ENCODE results near the gene ZFP30. TPM values are rescaled to one million over a fixed set of nuclear protein-coding genes. Genes with fewer than 3 reads are reported as not detected.

Gene ZFP30
- total and polyA plus RNA-seq, 4 donors: 0.74 to 5.8 (median 3.4) TPM

DNA sequence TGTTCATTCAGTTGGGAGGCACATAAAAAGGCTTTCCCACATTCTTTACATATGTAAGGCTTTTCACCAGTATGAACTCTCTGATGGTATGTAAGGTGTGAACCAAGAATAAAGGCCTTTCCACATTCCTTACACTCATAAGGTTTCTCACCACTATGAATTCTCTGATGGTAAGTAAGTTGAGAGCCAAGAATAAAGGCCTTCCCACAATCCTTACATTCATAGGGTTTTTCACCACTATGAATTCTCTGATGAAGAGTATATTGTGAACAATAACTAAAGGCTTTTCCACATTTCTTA, 89.9 kb downstream of the ZFP30 start:
- TF ChIP-seq FOXA2 (IDR thresholded peaks at IDR 0.05) (no peak), NR2F2 (IDR thresholded peaks at IDR 0.05) (no peak), GABPA (IDR thresholded peaks at IDR 0.05 in 1 of 2, conservative IDR thresholded peaks at IDR 0.05 in 1 of 2) (no peak), REST (IDR thresholded peaks at IDR 0.05) (no peak)
- peaks cover 0 to 39% (median 34%) of the 10 kb centered on the region in 4 donors for H3K36me3 ChIP-seq (ENCODE audit: control insufficient read depth in 4 of 4, insufficient read depth in 3 of 4, low read depth in 1 of 4, low read length in 3 of 4)
- H3K27ac ChIP-seq (ENCODE audit: low read depth in 1 of 2, low read length in 2 of 2): no peak overlapping the region
- H3K9me3 ChIP-seq (ENCODE audit: control insufficient read depth in 4 of 4, low read length in 3 of 4): peaks cover 48 to 99% (median 72%) of the 10 kb centered on the region in 4 donors
- H3K27me3 ChIP-seq (ENCODE audit: control insufficient read depth in 4 of 4, insufficient read depth in 4 of 4, low read length in 3 of 4): no peaks in the 10 kb centered on the region
- DNase-seq (ENCODE audit: low spot score): no peak
- no peak overlapping the region for H3K9ac ChIP-seq (ENCODE audit: low read depth in 1 of 2, low read length in 2 of 2)
- H3K4me3 ChIP-seq (ENCODE audit: low read depth in 1 of 3, low read length in 3 of 3): peak overlapping the region in 2 of 3 donors; percentile 55 to 81
- no peaks in the 10 kb centered on the region for H3K4me1 ChIP-seq (ENCODE audit: control insufficient read depth in 4 of 4, insufficient read depth in 4 of 4, low read length in 3 of 4)

DNA sequence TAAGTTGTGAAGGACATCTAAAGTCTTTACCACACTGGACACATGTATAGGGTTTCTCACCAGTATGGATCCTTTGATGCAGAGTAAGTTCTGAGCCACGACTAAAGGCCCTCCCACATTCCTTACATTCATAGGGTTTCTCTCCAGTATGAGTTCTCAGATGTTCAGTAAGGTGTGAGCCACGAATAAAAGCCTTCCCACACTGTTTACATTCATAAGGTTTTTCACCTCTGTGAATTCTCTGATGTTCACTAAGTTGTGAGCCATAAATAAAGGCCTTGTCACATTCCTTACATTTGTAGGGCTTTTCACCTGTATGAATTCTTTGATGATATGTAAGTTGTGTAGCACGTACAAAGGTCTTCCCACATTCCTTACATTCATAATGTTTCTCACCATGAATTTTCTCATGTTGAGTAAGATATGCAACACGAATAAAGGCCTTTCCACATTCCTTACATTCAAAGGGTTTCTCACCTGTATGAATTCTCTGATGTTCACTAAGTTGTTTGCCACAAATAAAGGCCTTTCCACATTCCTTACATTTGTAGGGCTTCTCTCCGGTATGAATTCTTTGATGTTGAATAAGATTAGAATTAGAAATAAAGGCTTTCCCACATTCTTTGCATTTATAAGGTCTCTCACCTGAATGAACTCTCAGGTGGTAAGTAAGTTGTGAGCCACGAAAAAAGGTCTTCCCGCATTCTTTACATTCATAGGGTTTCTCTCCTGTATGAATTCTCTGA, 90.5 kb downstream of the ZFP30 start:
- Histone ChIP-seq H3K9ac (ENCODE audit: low read depth in 1 of 2, low read length in 2 of 2) (no peak overlapping the region), H3K4me1 (ENCODE audit: control insufficient read depth in 4 of 4, insufficient read depth in 4 of 4, low read length in 3 of 4) (no peaks in the 10 kb centered on the region), H3K4me3 (ENCODE audit: low read depth in 1 of 3, low read length in 3 of 3) (peak overlapping the region in 2 of 3 donors; percentile 37 to 55), H3K27me3 (ENCODE audit: control insufficient read depth in 4 of 4, insufficient read depth in 4 of 4, low read length in 3 of 4) (no peaks in the 10 kb centered on the region), H3K36me3 (ENCODE audit: control insufficient read depth in 4 of 4, insufficient read depth in 3 of 4, low read depth in 1 of 4, low read length in 3 of 4) (peaks cover 0 to 36% (median 33%) of the 10 kb centered on the region in 4 donors), H3K9me3 (ENCODE audit: control insufficient read depth in 4 of 4, low read length in 3 of 4) (peaks cover 48 to 95% (median 68%) of the 10 kb centered on the region in 4 donors), H3K27ac (ENCODE audit: low read depth in 1 of 2, low read length in 2 of 2) (no peak overlapping the region)
- no peak for DNase-seq (ENCODE audit: low spot score)
- 95% methylated on average over 7 of the region's 7 CpGs for WGBS
- TF ChIP-seq RXRA (IDR thresholded peaks at IDR 0.05) (no peak), ZBTB33 (IDR thresholded peaks at IDR 0.05) (no peak), JUND (IDR thresholded peaks at IDR 0.05) (no peak), REST (IDR thresholded peaks at IDR 0.05) (no peak), TAF1 (conservative IDR thresholded peaks at IDR 0.05) (no peak)

Small RNAs within 50 kb of the gene (small RNA-seq; reads per million reads assigned to genes)
- gene SELENOKP1: not detected

Other genes with a start within 250 kb of the ZFP30 start
- gene ZNF569, start 188.0 kb downstream of the ZFP30 start, total RNA-seq: 1 to 10 TPM; 1.5 to 6.2 TPM
- 1 to 10 TPM in 1 of 2 donors, under 1 TPM in 1; 0.90 to 1.2 TPM for gene ZNF569, start 188.0 kb downstream of the ZFP30 start, polyA plus RNA-seq
- 1 to 10 TPM; 2.2 to 2.3 TPM for gene ZNF570, start 186.1 kb downstream of the ZFP30 start, total RNA-seq
- gene ZNF570, start 186.1 kb downstream of the ZFP30 start, polyA plus RNA-seq: under 1 TPM; 0.96 to 0.97 TPM
- under 1 TPM; 0.84 to 0.93 TPM for gene ZNF793, start 148.5 kb downstream of the ZFP30 start, total RNA-seq
- gene ZNF793, start 148.5 kb downstream of the ZFP30 start, polyA plus RNA-seq: under 1 TPM; 0.15 to 0.18 TPM
- 1 to 10 TPM; 1.6 to 1.8 TPM for gene ZNF571, start 60.7 kb downstream of the ZFP30 start, total RNA-seq
- under 1 TPM; 0.63 to 0.85 TPM for gene ZNF571, start 60.7 kb downstream of the ZFP30 start, polyA plus RNA-seq
- 1 to 10 TPM in 1 of 2 donors, under 1 TPM in 1; 0.33 to 1.3 TPM for gene ZNF540, start 60.6 kb downstream of the ZFP30 start, total RNA-seq
- 1 to 10 TPM in 1 of 2 donors, under 1 TPM in 1; 0.50 to 2.0 TPM for gene ZNF540, start 60.6 kb downstream of the ZFP30 start, polyA plus RNA-seq
- gene ZNF607, start 64.3 kb upstream of the ZFP30 start, total RNA-seq: 1 to 10 TPM in 1 of 2 donors, under 1 TPM in 1; 0.84 to 2.6 TPM
- gene ZNF607, start 64.3 kb upstream of the ZFP30 start, polyA plus RNA-seq: under 1 TPM; 0.22 to 0.28 TPM
- 1 to 10 TPM; 4.5 to 5.0 TPM for gene ZNF573, start 124.1 kb upstream of the ZFP30 start, total RNA-seq
- 1 to 10 TPM in 1 of 2 donors, under 1 TPM in 1; 0.42 to 3.9 TPM for gene ZNF573, start 124.1 kb upstream of the ZFP30 start, polyA plus RNA-seq

Measured in liver (tissue), 10 donors.